ENCODE measurements around the gene INHBA. TPM values are rescaled to one million over a fixed set of nuclear protein-coding genes. Genes with fewer than 3 reads are reported as not detected.

Gene INHBA
- total and polyA plus RNA-seq, 2 experiments from 2014 or later: 0.94 to 1.3 TPM

GRCh38 chr7:41738806-41739205 is 35.9 kb upstream of the INHBA start:
- TF ChIP-seq JUNB (IDR thresholded peaks at IDR 0.05; ENCODE audit: unreplicated experiment): no peak
- TF ChIP-seq STAT1 (IDR thresholded peaks at IDR 0.05; ENCODE audit: unreplicated experiment): no peak
- TF ChIP-seq REST (IDR thresholded peaks at IDR 0.05; ENCODE audit: unreplicated experiment): no peak
- TF ChIP-seq ZNF331 (CRISPR knock-in tag; IDR thresholded peaks at IDR 0.05; ENCODE audit: low read depth): no peak
- TF ChIP-seq, protein P1, sequence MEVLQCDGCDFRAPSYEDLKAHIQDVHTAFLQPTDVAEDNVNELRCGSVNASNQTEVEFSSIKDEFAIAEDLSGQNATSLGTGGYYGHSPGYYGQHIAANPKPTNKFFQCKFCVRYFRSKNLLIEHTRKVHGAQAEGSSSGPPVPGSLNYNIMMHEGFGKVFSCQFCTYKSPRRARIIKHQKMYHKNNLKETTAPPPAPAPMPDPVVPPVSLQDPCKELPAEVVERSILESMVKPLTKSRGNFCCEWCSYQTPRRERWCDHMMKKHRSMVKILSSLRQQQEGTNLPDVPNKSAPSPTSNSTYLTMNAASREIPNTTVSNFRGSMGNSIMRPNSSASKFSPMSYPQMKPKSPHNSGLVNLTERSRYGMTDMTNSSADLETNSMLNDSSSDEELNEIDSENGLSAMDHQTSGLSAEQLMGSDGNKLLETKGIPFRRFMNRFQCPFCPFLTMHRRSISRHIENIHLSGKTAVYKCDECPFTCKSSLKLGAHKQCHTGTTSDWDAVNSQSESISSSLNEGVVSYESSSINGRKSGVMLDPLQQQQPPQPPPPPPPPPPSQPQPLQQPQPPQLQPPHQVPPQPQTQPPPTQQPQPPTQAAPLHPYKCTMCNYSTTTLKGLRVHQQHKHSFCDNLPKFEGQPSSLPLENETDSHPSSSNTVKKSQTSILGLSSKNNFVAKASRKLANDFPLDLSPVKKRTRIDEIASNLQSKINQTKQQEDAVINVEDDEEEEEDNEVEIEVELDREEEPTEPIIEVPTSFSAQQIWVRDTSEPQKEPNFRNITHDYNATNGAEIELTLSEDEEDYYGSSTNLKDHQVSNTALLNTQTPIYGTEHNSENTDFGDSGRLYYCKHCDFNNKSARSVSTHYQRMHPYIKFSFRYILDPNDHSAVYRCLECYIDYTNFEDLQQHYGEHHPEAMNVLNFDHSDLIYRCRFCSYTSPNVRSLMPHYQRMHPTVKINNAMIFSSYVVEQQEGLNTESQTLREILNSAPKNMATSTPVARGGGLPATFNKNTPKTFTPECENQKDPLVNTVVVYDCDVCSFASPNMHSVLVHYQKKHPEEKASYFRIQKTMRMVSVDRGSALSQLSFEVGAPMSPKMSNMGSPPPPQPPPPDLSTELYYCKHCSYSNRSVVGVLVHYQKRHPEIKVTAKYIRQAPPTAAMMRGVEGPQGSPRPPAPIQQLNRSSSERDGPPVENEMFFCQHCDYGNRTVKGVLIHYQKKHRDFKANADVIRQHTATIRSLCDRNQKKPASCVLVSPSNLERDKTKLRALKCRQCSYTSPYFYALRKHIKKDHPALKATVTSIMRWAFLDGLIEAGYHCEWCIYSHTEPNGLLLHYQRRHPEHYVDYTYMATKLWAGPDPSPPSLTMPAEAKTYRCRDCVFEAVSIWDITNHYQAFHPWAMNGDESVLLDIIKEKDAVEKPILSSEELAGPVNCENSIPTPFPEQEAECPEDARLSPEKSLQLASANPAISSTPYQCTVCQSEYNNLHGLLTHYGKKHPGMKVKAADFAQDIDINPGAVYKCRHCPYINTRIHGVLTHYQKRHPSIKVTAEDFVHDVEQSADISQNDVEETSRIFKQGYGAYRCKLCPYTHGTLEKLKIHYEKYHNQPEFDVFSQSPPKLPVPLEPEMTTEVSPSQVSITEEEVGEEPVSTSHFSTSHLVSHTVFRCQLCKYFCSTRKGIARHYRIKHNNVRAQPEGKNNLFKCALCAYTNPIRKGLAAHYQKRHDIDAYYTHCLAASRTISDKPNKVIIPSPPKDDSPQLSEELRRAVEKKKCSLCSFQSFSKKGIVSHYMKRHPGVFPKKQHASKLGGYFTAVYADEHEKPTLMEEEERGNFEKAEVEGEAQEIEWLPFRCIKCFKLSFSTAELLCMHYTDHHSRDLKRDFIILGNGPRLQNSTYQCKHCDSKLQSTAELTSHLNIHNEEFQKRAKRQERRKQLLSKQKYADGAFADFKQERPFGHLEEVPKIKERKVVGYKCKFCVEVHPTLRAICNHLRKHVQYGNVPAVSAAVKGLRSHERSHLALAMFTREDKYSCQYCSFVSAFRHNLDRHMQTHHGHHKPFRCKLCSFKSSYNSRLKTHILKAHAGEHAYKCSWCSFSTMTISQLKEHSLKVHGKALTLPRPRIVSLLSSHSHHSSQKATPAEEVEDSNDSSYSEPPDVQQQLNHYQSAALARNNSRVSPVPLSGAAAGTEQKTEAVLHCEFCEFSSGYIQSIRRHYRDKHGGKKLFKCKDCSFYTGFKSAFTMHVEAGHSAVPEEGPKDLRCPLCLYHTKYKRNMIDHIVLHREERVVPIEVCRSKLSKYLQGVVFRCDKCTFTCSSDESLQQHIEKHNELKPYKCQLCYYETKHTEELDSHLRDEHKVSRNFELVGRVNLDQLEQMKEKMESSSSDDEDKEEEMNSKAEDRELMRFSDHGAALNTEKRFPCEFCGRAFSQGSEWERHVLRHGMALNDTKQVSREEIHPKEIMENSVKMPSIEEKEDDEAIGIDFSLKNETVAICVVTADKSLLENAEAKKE (CRISPR knock-in tag; IDR thresholded peaks at IDR 0.05): no peak
- no peak for TF ChIP-seq NANOG (IDR thresholded peaks at IDR 0.05; ENCODE audit: borderline replicate concordance)
- TF ChIP-seq EZH2 (IDR thresholded peaks at IDR 0.05; ENCODE audit: low read depth, unreplicated experiment): no peak
- no peak for TF ChIP-seq POLR2AphosphoS5 (IDR thresholded peaks at IDR 0.05; ENCODE audit: low read depth)
- TF ChIP-seq EZH2phosphoT487 (IDR thresholded peaks at IDR 0.05; ENCODE audit: unreplicated experiment): no peak
- no peak for TF ChIP-seq ZNF114 (CRISPR knock-in tag; IDR thresholded peaks at IDR 0.05)
- TF ChIP-seq CREB1 (CRISPR knock-in tag; IDR thresholded peaks at IDR 0.05; ENCODE audit: low read depth): no peak
- TF ChIP-seq, protein P2, sequence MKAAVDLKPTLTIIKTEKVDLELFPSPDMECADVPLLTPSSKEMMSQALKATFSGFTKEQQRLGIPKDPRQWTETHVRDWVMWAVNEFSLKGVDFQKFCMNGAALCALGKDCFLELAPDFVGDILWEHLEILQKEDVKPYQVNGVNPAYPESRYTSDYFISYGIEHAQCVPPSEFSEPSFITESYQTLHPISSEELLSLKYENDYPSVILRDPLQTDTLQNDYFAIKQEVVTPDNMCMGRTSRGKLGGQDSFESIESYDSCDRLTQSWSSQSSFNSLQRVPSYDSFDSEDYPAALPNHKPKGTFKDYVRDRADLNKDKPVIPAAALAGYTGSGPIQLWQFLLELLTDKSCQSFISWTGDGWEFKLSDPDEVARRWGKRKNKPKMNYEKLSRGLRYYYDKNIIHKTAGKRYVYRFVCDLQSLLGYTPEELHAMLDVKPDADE (IDR thresholded peaks at IDR 0.05): no peak
- TF ChIP-seq, protein P3, sequence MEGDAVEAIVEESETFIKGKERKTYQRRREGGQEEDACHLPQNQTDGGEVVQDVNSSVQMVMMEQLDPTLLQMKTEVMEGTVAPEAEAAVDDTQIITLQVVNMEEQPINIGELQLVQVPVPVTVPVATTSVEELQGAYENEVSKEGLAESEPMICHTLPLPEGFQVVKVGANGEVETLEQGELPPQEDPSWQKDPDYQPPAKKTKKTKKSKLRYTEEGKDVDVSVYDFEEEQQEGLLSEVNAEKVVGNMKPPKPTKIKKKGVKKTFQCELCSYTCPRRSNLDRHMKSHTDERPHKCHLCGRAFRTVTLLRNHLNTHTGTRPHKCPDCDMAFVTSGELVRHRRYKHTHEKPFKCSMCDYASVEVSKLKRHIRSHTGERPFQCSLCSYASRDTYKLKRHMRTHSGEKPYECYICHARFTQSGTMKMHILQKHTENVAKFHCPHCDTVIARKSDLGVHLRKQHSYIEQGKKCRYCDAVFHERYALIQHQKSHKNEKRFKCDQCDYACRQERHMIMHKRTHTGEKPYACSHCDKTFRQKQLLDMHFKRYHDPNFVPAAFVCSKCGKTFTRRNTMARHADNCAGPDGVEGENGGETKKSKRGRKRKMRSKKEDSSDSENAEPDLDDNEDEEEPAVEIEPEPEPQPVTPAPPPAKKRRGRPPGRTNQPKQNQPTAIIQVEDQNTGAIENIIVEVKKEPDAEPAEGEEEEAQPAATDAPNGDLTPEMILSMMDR (conservative IDR thresholded peaks at IDR 0.05; ENCODE audit: low read depth in 2 of 2): no peak
- ATAC-seq: no peak
- Histone ChIP-seq H3K4me3 (no peak overlapping the region), H3K27ac (ENCODE audit: low read depth) (no peak overlapping the region), H3K79me2 (replicated peaks; ENCODE audit: insufficient read depth) (no peaks in the 10 kb centered on the region), H3K4me2 (no peak overlapping the region), H3K4me1 (ENCODE audit: insufficient read depth) (no peaks in the 10 kb centered on the region), H4K20me1 (replicated peaks; ENCODE audit: insufficient read depth) (no peaks in the 10 kb centered on the region), H3F3A (replicated peaks; ENCODE audit: low read depth) (no peaks in the 10 kb centered on the region), H3K27me3 (ENCODE audit: insufficient read depth) (no peaks in the 10 kb centered on the region), H2AFZ (no peak overlapping the region), H3K36me3 (ENCODE audit: insufficient read depth) (peaks cover 6% of the 10 kb centered on the region; the same call in 1 of the 2 replicates), H3K9me2 (ENCODE audit: insufficient read depth) (no peaks in the 10 kb centered on the region; the same call in none of the 2 replicates)
- Mint-ChIP-seq H3K27me3 (ENCODE audit: insufficient read depth, low read depth, poor library complexity) (peaks cover under 1% of the 10 kb centered on the region), H3K4me1 (peaks cover 8% of the 10 kb centered on the region; the same call in 2 of the 3 replicates), H3K9me3 (peaks cover 15% of the 10 kb centered on the region), H3K27ac (no peak overlapping the region), H3K4me3 (no peak overlapping the region), H3K36me3 (ENCODE audit: low read depth) (peaks cover 13% of the 10 kb centered on the region)
- DNase-seq (ENCODE audit: low spot score): no peak
